Measurements from ENCODE around the gene DEAF1.

- TF ChIP-seq EZH2 (IDR thresholded peaks at IDR 0.05; ENCODE audit: borderline replicate concordance, low read depth, low read length) (no peak), ARID4B (CRISPR knock-in tag; IDR thresholded peaks at IDR 0.05) (no peak), CBFA2T2 (conservative IDR thresholded peaks at IDR 0.05) (no peak)
Measured at GRCh38 chr11:708511-708910, 13.5 kb upstream of the DEAF1 start.
